Endothelial cell of umbilical vein (primary cell): ENCODE data around the gene MIEF1. TPM values are rescaled to one million over a fixed set of nuclear protein-coding genes. Genes with fewer than 3 reads are reported as not detected.

Source experiments
- BruUV-seq: library from RNA; stranded (reverse); fragments of 400-500 nt; replicated peaks from 2 replicates; lab custom pipeline; 2021; lab: Mats Ljungman, UMichigan
- CTCF ChIA-PET: fragments of 300-600, 350-600 bp; sonication (Branson Sonifier 250); formaldehyde crosslinking; loops from one replicate; lab custom pipeline; 2021; ENCODE audit warnings: antibody characterized with exemption, inconsistent platforms; lab: Charles Lee
- POLR2A ChIA-PET: fragments of 300-600, 350-600 bp; sonication (Branson Sonifier 250); formaldehyde crosslinking; loops from one replicate; lab custom pipeline; 2021; ENCODE audit warnings: antibody characterized with exemption, inconsistent platforms; lab: Charles Lee
- DNase-seq: peaks from one replicate; pipeline ENCODE4 v3.0.0-alpha.2; 2011; ENCODE audit warnings: low read depth, low spot score
- FAIRE-seq: peaks from 2 replicates; lab custom pipeline; 2011; peaks lifted over from hg19 to GRCh38; lab: Jason Lieb, UNC
- H2AFZ ChIP-seq: 2 replicates; pipeline ENCODE4 v1.6.0; 2012; ENCODE audit warnings: low read depth, low read length, control low read depth, inconsistent platforms
- H3K27ac ChIP-seq: 2 replicates; pipeline ENCODE4 v1.5.1; 2011; ENCODE audit warnings: low read depth, mild to moderate bottlenecking, control low read depth, low read length, moderate library complexity; ENCODE audit not compliant: insufficient read depth
- H3K27me3 ChIP-seq, 2 experiments: 2 replicates each; pipeline versions ENCODE4 v1.6.0 to v1.6.1; 2011; ENCODE audit warnings: low read length in 2 of 2, mixed read lengths in 1 of 2; ENCODE audit not compliant: control insufficient read depth in 2 of 2, insufficient read depth in 2 of 2
- H3K36me3 ChIP-seq, 2 experiments: 2 replicates in 1 of 2; 3 replicates in 1 of 2; pipeline ENCODE4 v1.5.1; 2011; ENCODE audit warnings: low read length in 2 of 2, mild to moderate bottlenecking in 1 of 2, moderate library complexity in 1 of 2; ENCODE audit not compliant: control insufficient read depth in 2 of 2, insufficient read depth in 2 of 2; ENCODE audit errors: extremely low read depth in 1 of 2
- H3K4me1 ChIP-seq: 3 replicates; pipeline ENCODE4 v1.5.1; 2011; ENCODE audit warnings: mild to moderate bottlenecking, low read length; ENCODE audit not compliant: control insufficient read depth, insufficient read depth; ENCODE audit errors: extremely low read depth
- H3K4me2 ChIP-seq: 2 replicates; pipeline ENCODE4 v1.6.1; 2011; ENCODE audit warnings: low read length, control low read depth, mixed read lengths; ENCODE audit not compliant: insufficient read depth
- H3K4me3 ChIP-seq, 3 experiments: fragments of 200-600 bp in 1 of 3; sonication (generic), shearing (Covaris generic) in 1 of 3; replicated peaks in 1 of 3; 2 replicates each; pipeline ENCODE4 v1.5.1; 2011 to 2016; ENCODE audit warnings: control low read depth in 3 of 3, low read length in 3 of 3, mild to moderate bottlenecking in 2 of 3, inconsistent platforms in 1 of 3, low read depth in 1 of 3, moderate library complexity in 1 of 3; ENCODE audit not compliant: insufficient read depth in 1 of 3
- H3K79me2 ChIP-seq: 2 replicates; pipeline ENCODE4 v1.6.0; 2012; ENCODE audit warnings: low read length, inconsistent platforms; ENCODE audit not compliant: control insufficient read depth, insufficient read depth
- H3K9ac ChIP-seq: replicated peaks from 2 replicates; pipeline ENCODE3; 2011; ENCODE audit warnings: low read length, control low read depth; ENCODE audit not compliant: insufficient read depth; ENCODE audit errors: extremely low read depth
- H3K9me1 ChIP-seq: replicated peaks from 3 replicates; pipeline ENCODE4 v1.6.0; 2011; ENCODE audit warnings: mild to moderate bottlenecking, low read length; ENCODE audit not compliant: control insufficient read depth, insufficient read depth; ENCODE audit errors: extremely low read depth
- H3K9me3 ChIP-seq: replicated peaks from 2 replicates; pipeline ENCODE4 v1.5.1; 2012; ENCODE audit warnings: low read length, inconsistent platforms; ENCODE audit not compliant: control insufficient read depth, insufficient read depth
- H4K20me1 ChIP-seq: replicated peaks from 2 replicates; pipeline ENCODE3; 2011; ENCODE audit warnings: mild to moderate bottlenecking, low read length; ENCODE audit not compliant: control insufficient read depth, insufficient read depth; ENCODE audit errors: extremely low read depth
- CTCF ChIP-seq, 2 donors: IDR thresholded peaks; 1 replicate in 1 of 2; 2 replicates in 1 of 2; pipeline ENCODE4 v1.5.1; 2011; ENCODE audit warnings: low read length in 2 of 2, mild to moderate bottlenecking in 2 of 2, moderate library complexity in 2 of 2, control low read depth in 1 of 2, inconsistent platforms in 1 of 2, low read depth in 1 of 2; ENCODE audit not compliant: insufficient read depth in 1 of 2; ENCODE audit errors: extremely low read depth in 1 of 2
- EZH2 ChIP-seq: IDR thresholded peaks from 2 replicates; pipeline ENCODE4 v1.6.1; 2012; ENCODE audit warnings: borderline replicate concordance, low read depth, mild to moderate bottlenecking, moderate library complexity, low read length, inconsistent platforms; ENCODE audit not compliant: severe bottlenecking
- FOS ChIP-seq: IDR thresholded peaks from 2 replicates; pipeline ENCODE4 v1.6.1; 2011; ENCODE audit warnings: mild to moderate bottlenecking, low read length, moderate library complexity, borderline replicate concordance; ENCODE audit not compliant: insufficient read depth
- GATA2 ChIP-seq: IDR thresholded peaks from 2 replicates; pipeline ENCODE4 v1.7.0; 2011; ENCODE audit warnings: low read depth, mild to moderate bottlenecking, moderate library complexity, mixed read lengths, low read length; ENCODE audit not compliant: insufficient read length, insufficient read depth
- JUN ChIP-seq: IDR thresholded peaks from 2 replicates; pipeline ENCODE4 v1.6.1; 2011; ENCODE audit warnings: borderline replicate concordance, low read depth; ENCODE audit not compliant: insufficient read length, insufficient read depth
- MAX ChIP-seq: IDR thresholded peaks from 2 replicates; pipeline ENCODE4 v1.6.1; 2011; ENCODE audit not compliant: insufficient read depth, insufficient read length
- MYC ChIP-seq: IDR thresholded peaks from one replicate; pipeline ENCODE4 v1.6.1; 2011; ENCODE audit warnings: mild to moderate bottlenecking, low read depth, low read length
- POLR2A ChIP-seq: IDR thresholded peaks from 2 replicates; pipeline ENCODE4 v1.6.1; 2012; ENCODE audit warnings: low read depth, mild to moderate bottlenecking, control low read depth, low read length
- POLR2AphosphoS5 ChIP-seq: IDR thresholded peaks from 2 replicates; pipeline ENCODE4 v1.6.1; 2012; ENCODE audit warnings: low read depth, mild to moderate bottlenecking, control low read depth, low read length, moderate library complexity; ENCODE audit not compliant: insufficient read depth
- dilution Hi-C: fragments of 300-500 bp; cut with MboI; formaldehyde crosslinking; loops from one replicate; pipeline ENCODE4 v1.15.0; 2019; ENCODE audit warnings: low sequenced_read_pairs; ENCODE audit not compliant: extremely low pct_ligation_motif_present
- intact Hi-C: fragments of 100-400 bp; cut with micrococcal nuclease; formaldehyde crosslinking; loops from one replicate; pipeline ENCODE4 v1.10.0; 2022
- polyA plus RNA-seq, 4 experiments: library from polyadenylated mRNA; depleted of rRNA in 3 of 4; stranded (reverse) in 3 of 4; unstranded in 1 of 4; fragments of >200 nt; gene quantifications; 2 replicates each; pipeline versions ENCODE4 v1.2.1 to v1.2.3, GENCODE V29; 2011 to 2012; ENCODE audit warnings: missing spikeins in 1 of 4
- total RNA-seq: library from RNA; stranded (reverse); gene quantifications from 2 replicates; pipeline ENCODE4 v1.2.3, GENCODE V29; 2021

The MIEF1 gene
- total and polyA plus RNA-seq, 2 donors (not counting 3 experiments of a cell fraction or from before 2014, with no cell fraction given), result 14.2 to 31.1 TPM

GRCh38 chr22:39535831-39536449 lies 33.9 kb downstream of the MIEF1 start:
- DNase-seq (no peak), FAIRE-seq (no peak)
- no peaks in the 10 kb centered on the region for H3K36me3 ChIP-seq
- no peak overlapping the region for H3K4me2 ChIP-seq
- CTCF ChIA-PET, result interaction anchor here (1.5 to 6.1 kb wide), 7 partner anchors 272 to 812 kb away, joined by 5 to 157 read pairs (median 19); no protein-coding TSS in a partner anchor
- no TSS peak for BruUV-seq
- peaks cover 15% of the 10 kb centered on the region for H3K79me2 ChIP-seq
- no peak overlapping the region for H3K9ac ChIP-seq
- no peak overlapping the region for H2AFZ ChIP-seq
- no peaks in the 10 kb centered on the region for H3K9me3 ChIP-seq
- no peaks in the 10 kb centered on the region for H3K9me1 ChIP-seq
- H3K27me3 ChIP-seq, result no peaks in the 10 kb centered on the region
- no peaks in the 10 kb centered on the region for H4K20me1 ChIP-seq
- dilution Hi-C loops, result no loop called here
- H3K27ac ChIP-seq, result no peak overlapping the region
- intact Hi-C loops, result loop anchor here (2.0 kb wide), 1 partner anchor 489 kb away; no protein-coding TSS in a partner anchor
- POLR2A ChIA-PET, result no interaction called here
- H3K4me1 ChIP-seq, result peaks cover 15% of the 10 kb centered on the region
- no peak for TF ChIP-seq GATA2
- TF ChIP-seq FOS, result no peak
- no peak for TF ChIP-seq JUN
- no peak for TF ChIP-seq EZH2
- no peak for TF ChIP-seq MYC
- no peak for TF ChIP-seq CTCF (IDR thresholded peaks at IDR 0.05; ENCODE audit: extremely low read depth in 1 of 2, insufficient read depth in 1 of 2, low read depth in 1 of 2, low read length in 2 of 2)
- no peak for TF ChIP-seq POLR2A
- no peak for TF ChIP-seq POLR2AphosphoS5
- no peak for TF ChIP-seq MAX
- H3K4me3 ChIP-seq, result no peak overlapping the region
